HG03565 (cell line): ENCODE measurements around the gene DHCR24.

Experiments
- ATAC-seq: cut with Tn5 transposase; IDR thresholded peaks from one replicate; pipeline ENCODE4 v1.9.1; 2021; ENCODE audit warnings: mild to moderate bottlenecking, moderate library complexity; ENCODE audit not compliant: unreplicated experiment

The DHCR24 gene

GRCh38 chr1:54865238-54866073, 21.5 kb downstream of the DHCR24 start:
- ATAC-seq: no peak

- ATAC-seq: no peak
Measured at GRCh38 chr1:54864460-54865208, 22.4 kb downstream of the DHCR24 start.

- ATAC-seq: no peak
Measured at GRCh38 chr1:54863267-54863665, 23.7 kb downstream of the DHCR24 start.

GRCh38 chr1:54861070-54861761, 25.8 kb downstream of the DHCR24 start:
- no peak for ATAC-seq

- ATAC-seq: no peak
Measured at GRCh38 chr1:54859700-54860391, 27.1 kb downstream of the DHCR24 start.

GRCh38 chr1:54857746-54858561, 29.0 kb downstream of the DHCR24 start:
- no peak for ATAC-seq

GRCh38 chr1:54857141-54857540, 29.9 kb downstream of the DHCR24 start:
- ATAC-seq: no peak

GRCh38 chr1:54854381-54855020, 32.5 kb downstream of the DHCR24 start:
- no peak for ATAC-seq

GRCh38 chr1:54853793-54854370, 33.1 kb downstream of the DHCR24 start:
- no peak for ATAC-seq

- no peak for ATAC-seq
Measured at GRCh38 chr1:54853096-54853792, 33.8 kb downstream of the DHCR24 start.

- no peak for ATAC-seq
Measured at GRCh38 chr1:54851936-54852524, 35.0 kb downstream of the DHCR24 start.

- no peak for ATAC-seq
Measured at GRCh38 chr1:54851406-54851805, 35.6 kb downstream of the DHCR24 start.

- no peak for ATAC-seq
Measured at GRCh38 chr1:54850737-54851136, 36.3 kb downstream of the DHCR24 start.

- no peak for ATAC-seq
Measured at GRCh38 chr1:54850069-54850730, 36.8 kb downstream of the DHCR24 start.

- ATAC-seq: no peak
Measured at GRCh38 chr1:54849219-54850068, 37.6 kb downstream of the DHCR24 start.

GRCh38 chr1:54848134-54848948, 38.7 kb downstream of the DHCR24 start:
- ATAC-seq: no peak
